ENCODE results near the gene CDCA8. TPM values are rescaled to one million over a fixed set of nuclear protein-coding genes. Genes with fewer than 3 reads are reported as not detected.

The CDCA8 gene
- total and polyA plus RNA-seq, 2 experiments from 2014 or later, result 31.6 to 37.9 TPM

- H3K27ac Mint-ChIP-seq, result no peak overlapping the region
- H3K27me3 Mint-ChIP-seq (ENCODE audit: insufficient read depth, low read depth, poor library complexity), result peaks cover 26% of the 10 kb centered on the region
- peaks cover 38% of the 10 kb centered on the region for H3K27me3 ChIP-seq (ENCODE audit: insufficient read depth)
Observed at GRCh38 chr1:37748565-37748964, 56.2 kb downstream of the CDCA8 start.

More at GRCh38 chr1:37748565-37748964, 56.2 kb downstream of the CDCA8 start:
- DNase-seq (ENCODE audit: low spot score) (no peak), ATAC-seq (no peak)
- Histone ChIP-seq H3K4me3 (no peak overlapping the region), H3K36me3 (ENCODE audit: insufficient read depth) (no peaks in the 10 kb centered on the region), H3K4me1 (ENCODE audit: insufficient read depth) (no peaks in the 10 kb centered on the region), H3K4me2 (no peak overlapping the region), H4K20me1 (replicated peaks; ENCODE audit: insufficient read depth) (0 out of 2 replicates have a peak, but pooled peaks cover 4% of the 10 kb centered on the region), H3F3A (replicated peaks; ENCODE audit: low read depth) (peaks cover 4% of the 10 kb centered on the region; the same call in 1 of the 2 replicates), H3K9me2 (ENCODE audit: insufficient read depth) (no peaks in the 10 kb centered on the region), H3K27ac (ENCODE audit: low read depth) (no peak overlapping the region), H3K79me2 (replicated peaks; ENCODE audit: insufficient read depth) (no peaks in the 10 kb centered on the region), H2AFZ (no peak overlapping the region)
- TF ChIP-seq EZH2phosphoT487 (IDR thresholded peaks at IDR 0.05; ENCODE audit: unreplicated experiment), result no peak
- TF ChIP-seq CTCF (conservative IDR thresholded peaks at IDR 0.05; ENCODE audit: low read depth in 2 of 2), result no peak
- TF ChIP-seq POLR2AphosphoS5 (IDR thresholded peaks at IDR 0.05; ENCODE audit: low read depth), result no peak
- TF ChIP-seq CREB1 (CRISPR knock-in tag; IDR thresholded peaks at IDR 0.05; ENCODE audit: low read depth), result no peak
- TF ChIP-seq ETS1 (IDR thresholded peaks at IDR 0.05), result no peak
- no peak for TF ChIP-seq STAT1 (IDR thresholded peaks at IDR 0.05; ENCODE audit: unreplicated experiment)
- no peak for TF ChIP-seq ZNF114 (CRISPR knock-in tag; IDR thresholded peaks at IDR 0.05)
- TF ChIP-seq EZH2 (IDR thresholded peaks at IDR 0.05; ENCODE audit: low read depth, unreplicated experiment), result no peak
- no peak for TF ChIP-seq JUNB (IDR thresholded peaks at IDR 0.05; ENCODE audit: unreplicated experiment)
- TF ChIP-seq ZNF331 (CRISPR knock-in tag; IDR thresholded peaks at IDR 0.05; ENCODE audit: low read depth), result no peak
- TF ChIP-seq ZNF462 (CRISPR knock-in tag; IDR thresholded peaks at IDR 0.05), result no peak
- TF ChIP-seq NANOG (IDR thresholded peaks at IDR 0.05; ENCODE audit: borderline replicate concordance), result no peak
- no peak for TF ChIP-seq REST (IDR thresholded peaks at IDR 0.05; ENCODE audit: unreplicated experiment)
- Mint-ChIP-seq H3K4me3 (no peak overlapping the region), H3K9me3 (peaks cover 4% of the 10 kb centered on the region; the same call in 2 of the 3 replicates), H3K36me3 (ENCODE audit: low read depth) (no peaks in the 10 kb centered on the region), H3K4me1 (peaks cover 3% of the 10 kb centered on the region; the same call in 2 of the 3 replicates)
